H1 (cell line): ENCODE data around the gene KRTAP8-1. TPM values are rescaled to one million over a fixed set of nuclear protein-coding genes. Genes with fewer than 3 reads are reported as not detected.

Experiments used
- CTCF ChIA-PET: fragments of 300-600 bp; sonication (Branson Sonifier 250); formaldehyde crosslinking; loops from one replicate; lab custom pipeline; 2021; ENCODE audit not compliant: partially characterized antibody; lab: Charles Lee
- POLR2A ChIA-PET: fragments of 300-600 bp; sonication (Branson Sonifier 250); formaldehyde crosslinking; loops from one replicate; lab custom pipeline; 2021; ENCODE audit warnings: inconsistent platforms; ENCODE audit not compliant: partially characterized antibody; lab: Charles Lee
- DNase-seq, 2 experiments: peaks; one replicate each; pipeline versions ENCODE4 v3.0.0 to v3.0.0-alpha.2; 2010 to 2022; ENCODE audit warnings: low spot score in 2 of 2, low read depth in 1 of 2, mixed read lengths in 1 of 2
- FAIRE-seq: peaks from 2 replicates; lab custom pipeline; 2011; peaks lifted over from hg19 to GRCh38; lab: Jason Lieb, UNC
- H2AFZ ChIP-seq: 2 replicates; pipeline ENCODE4 v1.8.1; 2012; ENCODE audit warnings: low read length, inconsistent platforms
- H2AK5ac ChIP-seq: 2 replicates; pipeline ENCODE4 v1.6.1; 2013; ENCODE audit warnings: low read depth, low read length
- H2BK120ac ChIP-seq: replicated peaks from 2 replicates; pipeline ENCODE3; 2013; ENCODE audit warnings: low read depth, low read length, inconsistent platforms
- H2BK12ac ChIP-seq: 2 replicates; pipeline ENCODE4 v1.6.1; 2013; ENCODE audit warnings: low read depth, low read length
- H2BK15ac ChIP-seq: 2 replicates; pipeline ENCODE4 v1.6.1; 2013; ENCODE audit warnings: low read length
- H2BK20ac ChIP-seq: 2 replicates; pipeline ENCODE4 v1.6.1; 2013; ENCODE audit warnings: low read length
- H2BK5ac ChIP-seq: 2 replicates; pipeline ENCODE4 v1.6.1; 2013; ENCODE audit warnings: low read depth, low read length
- H3K14ac ChIP-seq: 2 replicates; pipeline ENCODE4 v1.6.1; 2013; ENCODE audit warnings: inconsistent platforms; ENCODE audit not compliant: insufficient read length
- H3K18ac ChIP-seq: 2 replicates; pipeline ENCODE4 v1.6.1; 2013; ENCODE audit warnings: low read length; ENCODE audit errors: extremely low read depth
- H3K23ac ChIP-seq: 2 replicates; pipeline ENCODE4 v1.6.1; 2013; ENCODE audit warnings: inconsistent platforms; ENCODE audit not compliant: insufficient read length
- H3K23me2 ChIP-seq: 2 replicates; pipeline ENCODE4 v1.6.1; 2013; ENCODE audit warnings: low read depth, low read length
- H3K27ac ChIP-seq: 2 replicates; pipeline ENCODE4 v1.6.1; 2011; ENCODE audit warnings: low read depth, low read length, inconsistent platforms
- H3K27me3 ChIP-seq, 4 experiments: replicated peaks in 1 of 4; 1 replicate in 1 of 4; 2 replicates in 3 of 4; pipeline versions ENCODE4 v1.6.1 to v1.8.1; 2011 to 2013; ENCODE audit warnings: low read length in 3 of 4, mild to moderate bottlenecking in 3 of 4, inconsistent platforms in 2 of 4, mixed read lengths in 2 of 4, moderate library complexity in 1 of 4; ENCODE audit not compliant: control insufficient read depth in 3 of 4, insufficient read depth in 3 of 4; ENCODE audit errors: extremely low read depth in 1 of 4
- H3K36me3 ChIP-seq, 4 experiments: 2 replicates each; pipeline versions ENCODE4 v1.6.1 to v1.8.1; 2011 to 2013; ENCODE audit warnings: mild to moderate bottlenecking in 4 of 4, low read length in 3 of 4, moderate library complexity in 2 of 4, control low read depth in 1 of 4, inconsistent platforms in 1 of 4; ENCODE audit not compliant: insufficient read depth in 4 of 4, control insufficient read depth in 2 of 4
- H3K4ac ChIP-seq: replicated peaks from 2 replicates; pipeline ENCODE3; 2013; ENCODE audit warnings: low read length, low read depth, mixed read lengths, inconsistent platforms; ENCODE audit not compliant: insufficient read length
- H3K4me1 ChIP-seq, 4 experiments: replicated peaks in 1 of 4; 1 replicate in 1 of 4; 2 replicates in 3 of 4; pipeline versions ENCODE4 v1.6.1 to v1.8.1; 2011 to 2013; ENCODE audit warnings: low read length in 3 of 4, inconsistent platforms in 2 of 4, mixed read lengths in 1 of 4; ENCODE audit not compliant: insufficient read depth in 4 of 4, control insufficient read depth in 3 of 4
- H3K4me2 ChIP-seq, 2 experiments: 2 replicates each; pipeline versions ENCODE4 v1.6.1 to v1.8.1; 2011 to 2013; ENCODE audit warnings: low read depth in 2 of 2, low read length in 2 of 2, control low read depth in 1 of 2, inconsistent platforms in 1 of 2, mild to moderate bottlenecking in 1 of 2; ENCODE audit not compliant: insufficient read depth in 1 of 2
- H3K4me3 ChIP-seq, 4 experiments: fragments of 200-600, 300-600 bp in 1 of 4; sonication (generic), shearing (Covaris generic), sonication (Bioruptor Twin) in 1 of 4; 2 replicates each; pipeline versions ENCODE4 v1.5.1 to v1.8.1; 2011 to 2016; ENCODE audit warnings: low read length in 4 of 4, low read depth in 3 of 4, control low read depth in 2 of 4, inconsistent platforms in 2 of 4, mild to moderate bottlenecking in 2 of 4, mixed read lengths in 1 of 4, moderate library complexity in 1 of 4; ENCODE audit not compliant: insufficient read depth in 2 of 4; ENCODE audit errors: extremely low read depth in 1 of 4
- H3K56ac ChIP-seq: replicated peaks from 2 replicates; pipeline ENCODE3; 2013; ENCODE audit warnings: low read depth, mild to moderate bottlenecking, mixed read lengths, low read length, inconsistent platforms; ENCODE audit not compliant: insufficient read length
- H3K79me1 ChIP-seq: 2 replicates; pipeline ENCODE4 v1.6.1; 2013; ENCODE audit warnings: low read depth, low read length, control low read depth
- H3K79me2 ChIP-seq, 2 experiments: 2 replicates each; pipeline versions ENCODE4 v1.6.1 to v1.8.1; 2012 to 2013; ENCODE audit warnings: low read length in 2 of 2, mild to moderate bottlenecking in 2 of 2, inconsistent platforms in 1 of 2; ENCODE audit not compliant: insufficient read depth in 2 of 2, control insufficient read depth in 1 of 2
- H3K9ac ChIP-seq, 4 experiments: replicated peaks in 1 of 4; 1 replicate in 1 of 4; 2 replicates in 3 of 4; pipeline versions ENCODE4 v1.6.1 to v1.8.1; 2011 to 2013; ENCODE audit warnings: low read depth in 3 of 4, low read length in 3 of 4, control low read depth in 2 of 4, mild to moderate bottlenecking in 2 of 4, moderate library complexity in 2 of 4, inconsistent platforms in 1 of 4; ENCODE audit errors: extremely low read depth in 1 of 4
- H3K9me3 ChIP-seq, 2 experiments: 2 replicates each; pipeline versions ENCODE4 v1.6.1 to v1.8.1; 2012 to 2013; ENCODE audit warnings: mild to moderate bottlenecking in 2 of 2, moderate library complexity in 2 of 2, control low read depth in 1 of 2, inconsistent platforms in 1 of 2, low read depth in 1 of 2, low read length in 1 of 2, mixed read lengths in 1 of 2; ENCODE audit not compliant: insufficient read depth in 2 of 2
- H4K20me1 ChIP-seq, 2 experiments: replicated peaks in 1 of 2; 2 replicates each; pipeline versions ENCODE3 to v1.8.1; 2011 to 2013; ENCODE audit warnings: inconsistent platforms in 2 of 2, low read length in 2 of 2, mild to moderate bottlenecking in 1 of 2; ENCODE audit not compliant: insufficient read depth in 2 of 2, control insufficient read depth in 1 of 2
- H4K5ac ChIP-seq: 2 replicates; pipeline ENCODE4 v1.6.1; 2013; ENCODE audit warnings: low read length, low read depth, mixed read lengths, inconsistent platforms; ENCODE audit not compliant: insufficient read length
- H4K8ac ChIP-seq: 2 replicates; pipeline ENCODE4 v1.8.0; 2013; ENCODE audit warnings: mild to moderate bottlenecking, moderate library complexity, low read length, inconsistent platforms; ENCODE audit not compliant: insufficient read depth; ENCODE audit errors: extremely low read depth
- H4K91ac ChIP-seq: replicated peaks from 2 replicates; pipeline ENCODE3; 2013; ENCODE audit warnings: low read length, mixed read lengths, inconsistent platforms; ENCODE audit not compliant: insufficient read length
- RNF2 ChIP-seq: fragments of 200-900, 300-1000 bp; sonication (generic); IDR thresholded peaks from 2 replicates; pipeline ENCODE4 v1.7.1; 2016; ENCODE audit warnings: borderline replicate concordance, low read depth, mild to moderate bottlenecking, antibody characterized with exemption, low read length; ENCODE audit not compliant: poor library complexity, severe bottlenecking; ENCODE audit errors: missing control alignments
- SIX5 ChIP-seq: IDR thresholded peaks from 2 replicates; pipeline ENCODE4 v1.6.1; 2011; ENCODE audit warnings: mild to moderate bottlenecking, low read depth, low read length
- TBP ChIP-seq: IDR thresholded peaks from 2 replicates; pipeline ENCODE4 v1.6.1; 2011; ENCODE audit warnings: low read depth, low read length, improper control_type of control experiment
- WGBS, 2 experiments: shearing (Covaris generic) in 1 of 2; methylation state at CpG; one replicate each; pipeline versions ENCODE4 v1.1.6 to v1.1.7; 2013 to 2015; ENCODE audit warnings: low lambda C conversion rate in 2 of 2, mixed read lengths in 2 of 2, inconsistent platforms in 1 of 2, low coverage in 1 of 2, missing lambda C conversion rate in 1 of 2; ENCODE audit not compliant: insufficient replicate concordance in 2 of 2, insufficient coverage in 1 of 2, insufficient read length in 1 of 2; ENCODE audit errors: extremely low coverage in 1 of 2, missing lambda C conversion rate in 1 of 2; 5-methylcytosine and 5-hydroxymethylcytosine counted together
- polyA plus RNA-seq, 7 experiments: library from polyadenylated mRNA; depleted of rRNA in 3 of 7; stranded (reverse) in 5 of 7; unstranded in 2 of 7; fragments of >200 nt in 5 of 7; fragments of 200-250 nt in 2 of 7; gene quantifications; 1 replicate in 5 of 7; 2 replicates in 1 of 7; 4 replicates in 1 of 7; pipeline versions ENCODE4 v1.2.1 to v1.2.3, GENCODE V29; 2011 to 2013; ENCODE audit warnings: missing spikeins in 2 of 7, mixed read lengths in 2 of 7
- total RNA-seq: library from RNA; stranded (reverse); fragmentation: NEBNext Ultra II Directional; extraction: Animal tissue kit (Norgen Biotek cat#: 25700); gene quantifications from 2 replicates; pipeline ENCODE4 v1.2.1, GENCODE V29; 2021

The KRTAP8-1 gene
- total and polyA plus RNA-seq, 2 of the 8 experiments (the other 6 are each of a cell fraction or from before 2014, with no cell fraction given) = not detected

DNA sequence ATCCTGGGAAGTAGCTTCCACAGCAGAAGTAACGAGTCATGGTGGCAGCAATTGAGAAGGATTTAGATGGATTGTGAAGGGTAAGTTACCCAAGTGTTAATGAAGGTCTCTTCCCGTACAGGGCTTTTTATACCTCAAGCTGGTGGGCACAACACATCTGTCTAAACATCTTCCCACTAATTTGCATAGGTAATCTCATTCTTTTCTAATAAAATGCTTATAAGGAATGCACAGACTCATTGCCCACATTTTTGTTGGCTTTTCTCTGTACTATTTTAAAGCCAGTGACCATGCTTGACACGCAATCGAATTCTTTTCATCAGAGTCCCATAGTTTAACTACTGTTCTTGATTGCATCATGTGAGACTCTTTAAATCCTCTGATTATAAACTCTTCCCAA, 16.6 kb upstream of the KRTAP8-1 start, which contains the start of gene KRTAP7-1:
TSS of gene KRTAP7-1 (minus strand) at position 101 of the 400 bp plus-strand sequence. CDS start at position 40, 61 bp downstream.
- no peak within 1 kb of the TSS for H2BK15ac ChIP-seq
- H3K14ac ChIP-seq = no peak within 1 kb of the TSS
- H2BK120ac ChIP-seq = no peak within 1 kb of the TSS
- H2BK5ac ChIP-seq = no peak within 1 kb of the TSS
- ChIA-PET CTCF (interaction anchor here (0.9 to 1.1 kb wide), 3 partner anchors 9 to 13 kb away, joined by 3 to 4 read pairs (median 3); no protein-coding TSS in a partner anchor), POLR2A (no interaction called here)
- no peaks in the 10 kb centered on the region for H3K23me2 ChIP-seq
- H3K4me1 ChIP-seq = no peaks in the 10 kb centered on the region
- no peak for FAIRE-seq
- no peak within 1 kb of the TSS for H2AK5ac ChIP-seq
- no peak within 1 kb of the TSS for H3K23ac ChIP-seq
- no peak within 1 kb of the TSS for H3K4ac ChIP-seq
- DNase-seq = no peak
- no peaks in the 10 kb centered on the region for H3K27me3 ChIP-seq
- peaks cover 3 to 4% of the 10 kb centered on the region in 2 experiments; a peak in 3 of 4 replicates for H3K9me3 ChIP-seq
- H3K4me3 ChIP-seq = no peak within 1 kb of the TSS
- no peak within 1 kb of the TSS for H2BK12ac ChIP-seq
- 86% methylated on average over 4 of the region's 4 CpGs; no CpG with 5 or more reads in 1 of the 2 experiments for WGBS, 2 experiments
- H3K79me1 ChIP-seq = no peaks in the 10 kb centered on the region
- H2BK20ac ChIP-seq = no peak within 1 kb of the TSS
- no peak within 1 kb of the TSS for H3K4me2 ChIP-seq
- no peaks in the 10 kb centered on the region for H4K20me1 ChIP-seq
- H3K9ac ChIP-seq = no peak within 1 kb of the TSS
- H3K79me2 ChIP-seq = no peaks in the 10 kb centered on the region
- no peak within 1 kb of the TSS for H3K56ac ChIP-seq
- TF ChIP-seq SIX5 (no peak), RNF2 (no peak), TBP (no peak)
- H4K91ac ChIP-seq = no peak within 1 kb of the TSS
- no peak within 1 kb of the TSS for H4K5ac ChIP-seq
- H3K27ac ChIP-seq = no peak within 1 kb of the TSS
- H3K36me3 ChIP-seq = no peaks in the 10 kb centered on the region
- no peak within 1 kb of the TSS for H4K8ac ChIP-seq
- no peak within 1 kb of the TSS for H2AFZ ChIP-seq
- no peak within 1 kb of the TSS for H3K18ac ChIP-seq
